PC-9 (cell line): ENCODE results near the gene COLQ.

ENCODE experiments used
- CTCF ChIP-seq: fragments of 200-600 bp; sonication (generic); conservative IDR thresholded peaks from 2 replicates; pipeline ENCODE4 v1.6.1; 2017; ENCODE audit warnings: mixed run types, antibody characterized with exemption, mild to moderate bottlenecking, moderate library complexity
- EZH2 ChIP-seq: fragments of 200-600 bp; sonication (generic); IDR thresholded peaks from 2 replicates; pipeline ENCODE4 v1.8.0; 2017; ENCODE audit warnings: antibody characterized with exemption, low read depth

- no peak for TF ChIP-seq CTCF
- no peak for TF ChIP-seq EZH2
Observed at GRCh38 chr3:15427981-15428380, 93.5 kb downstream of the COLQ start.
